ENCODE data around the gene MTMR3.
"Not testable (repeated sequence)": the region's sequence is repeated elsewhere in the genome, so short reads cannot be mapped to it uniquely, and the experiment has no call there.

Gene MTMR3

DNA sequence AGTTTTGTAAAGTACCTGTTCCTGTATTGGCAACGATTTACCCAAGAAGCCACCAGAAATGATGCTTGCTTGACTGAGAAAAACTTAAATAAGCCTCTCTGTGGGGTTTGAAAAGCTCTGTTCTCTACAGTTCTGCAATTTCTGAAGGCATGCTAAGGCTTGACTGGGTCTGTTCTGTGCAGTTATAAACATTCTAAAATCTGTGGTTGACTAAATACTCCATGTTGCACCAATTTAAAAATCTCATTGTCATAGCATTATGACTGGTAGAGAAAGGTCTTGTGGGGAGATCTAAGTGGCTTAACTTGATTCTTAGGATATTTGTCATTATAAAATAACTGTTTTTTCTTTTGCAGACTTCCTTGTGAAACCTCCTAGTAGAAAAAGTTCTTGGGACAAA, 73.7 kb downstream of the MTMR3 start:
- no peak for DNase-seq (ENCODE audit: low read depth in 2 of 3, low spot score in 1 of 3)

DNA sequence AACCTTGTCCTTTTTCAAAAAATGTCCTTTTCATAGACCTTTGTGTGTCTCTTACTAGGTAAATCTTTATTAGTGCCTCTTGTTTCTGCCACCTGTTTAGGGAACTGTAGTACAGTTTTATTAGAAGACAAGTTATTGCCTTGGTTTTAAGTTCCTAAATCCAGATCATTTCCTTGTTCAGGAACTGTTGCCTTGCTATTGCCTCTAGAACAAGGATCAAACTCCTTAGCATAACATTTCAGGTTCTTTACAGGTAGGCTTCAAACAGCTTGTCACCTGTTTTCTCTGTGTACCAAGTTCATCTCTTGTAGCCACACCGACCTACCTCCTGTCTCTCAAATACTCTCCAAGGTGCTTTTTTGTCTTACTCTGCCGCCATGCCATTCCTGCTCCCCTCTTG, 75.2 kb downstream of the MTMR3 start:
- DNase-seq (ENCODE audit: low read depth in 2 of 3, low spot score in 1 of 3) = no peak

GRCh38 chr22:29964776-29965175, 81.8 kb downstream of the MTMR3 start:
- no peak for DNase-seq (ENCODE audit: low read depth in 2 of 3, low spot score in 1 of 3)

DNA sequence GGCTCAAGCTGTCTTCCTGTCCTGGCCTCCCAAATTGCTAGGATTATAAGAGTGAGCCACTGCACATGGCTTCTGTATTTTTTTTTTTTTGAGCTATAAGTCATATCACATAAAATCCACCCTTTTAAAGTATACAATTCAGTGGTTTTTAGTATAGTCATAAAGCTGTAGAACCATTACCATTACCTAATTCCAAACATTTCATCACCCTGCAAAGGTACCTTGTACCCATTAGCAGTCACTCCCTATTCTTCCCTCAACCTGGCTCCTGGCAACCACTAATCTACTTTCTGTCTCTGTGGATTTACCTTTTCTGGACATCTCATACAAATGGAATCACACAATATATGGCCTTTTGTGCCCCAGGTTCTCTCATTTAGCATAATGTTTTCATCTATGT, 84.5 kb downstream of the MTMR3 start:
- no peak for DNase-seq (ENCODE audit: low read depth in 2 of 3, low spot score in 1 of 3)

GRCh38 chr22:29971607-29972006, 88.6 kb downstream of the MTMR3 start:
- no peak for DNase-seq (ENCODE audit: low read depth in 2 of 3, low spot score in 1 of 3)

DNA sequence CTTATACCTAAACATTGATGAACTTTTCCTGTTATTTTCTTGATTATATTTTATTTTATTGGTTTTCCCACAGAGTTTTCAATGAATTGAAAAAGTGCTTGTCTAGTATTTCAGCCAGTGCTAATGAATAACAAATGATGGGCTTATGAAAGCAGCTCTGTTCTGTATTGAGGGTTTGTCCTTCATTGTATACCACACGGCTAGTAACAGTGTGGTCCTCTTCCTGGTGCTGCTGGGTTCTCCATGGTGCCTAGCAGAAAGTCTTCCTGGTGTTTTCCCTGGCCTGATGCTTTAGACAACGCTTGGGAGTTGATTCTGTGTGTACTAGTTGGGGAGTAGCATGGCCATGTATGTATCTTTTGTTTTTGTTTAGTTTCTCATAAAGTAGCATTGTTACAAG, 89.1 kb downstream of the MTMR3 start:
- DNase-seq (ENCODE audit: low read depth in 2 of 3, low spot score in 1 of 3) = no peak

DNA sequence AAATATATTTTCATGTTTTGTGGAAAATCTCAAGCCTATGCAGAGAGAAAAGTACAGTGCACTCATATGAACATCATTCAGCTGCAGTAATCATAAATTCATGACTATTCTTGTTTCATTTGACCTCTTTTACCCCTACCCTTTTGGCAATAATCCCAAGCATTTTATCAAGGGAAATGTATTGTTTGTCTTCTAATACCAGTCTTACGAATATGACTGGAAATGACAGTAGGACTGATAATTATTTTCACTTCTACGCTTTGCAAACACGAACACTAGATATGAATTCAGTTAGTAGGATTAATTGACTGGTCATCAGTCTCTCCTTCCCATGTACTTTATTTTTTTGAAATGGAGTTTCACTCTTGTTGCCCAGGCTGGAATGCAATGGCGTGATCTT, 90.3 kb downstream of the MTMR3 start:
- no peak for DNase-seq (ENCODE audit: low read depth in 2 of 3, low spot score in 1 of 3)

- DNase-seq (ENCODE audit: low read depth in 2 of 3, low spot score in 1 of 3) = not testable (repeated sequence)
These were observed 90.7 kb downstream of the MTMR3 start for GRCh38 chr22:29973680-29974079.

DNA sequence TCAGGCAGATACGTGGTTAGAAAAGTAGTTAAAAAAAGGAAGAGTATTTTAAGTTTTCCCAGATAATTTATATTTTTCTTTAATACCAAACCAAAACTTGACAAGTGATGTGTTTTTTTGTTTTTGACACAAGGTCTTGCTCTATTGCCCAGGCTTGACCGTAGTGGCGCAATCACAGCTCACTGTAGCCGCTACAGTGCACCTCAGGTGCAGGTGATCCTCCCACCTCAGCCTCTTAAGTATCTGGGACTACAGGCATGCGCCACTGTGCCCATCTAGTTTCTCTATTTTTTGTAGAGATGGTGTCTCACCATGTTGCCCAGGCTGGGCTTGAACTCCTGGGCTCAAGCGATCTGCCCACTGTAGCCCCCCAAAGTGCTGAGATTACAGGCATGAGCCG, 92.5 kb downstream of the MTMR3 start:
- DNase-seq (ENCODE audit: low read depth in 2 of 3, low spot score in 1 of 3) = no peak

DNA sequence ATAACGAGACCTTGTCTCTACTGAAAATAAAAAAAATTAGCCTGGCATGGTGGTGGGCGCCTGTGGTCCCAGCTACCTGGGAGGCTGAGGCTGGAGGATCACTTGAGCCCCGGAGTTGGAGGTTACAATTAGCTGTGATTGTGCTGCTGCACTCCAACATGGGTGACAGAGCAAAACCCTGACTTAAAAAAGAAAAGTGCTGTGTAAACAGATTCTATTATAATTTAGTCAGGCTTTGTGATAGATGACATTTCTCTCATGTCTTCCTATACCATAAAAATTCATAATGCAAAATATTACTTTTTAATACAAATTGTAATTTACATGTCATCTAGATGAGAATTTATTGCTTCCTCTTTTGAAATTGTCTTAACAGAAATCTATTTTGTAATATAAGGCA, 94.1 kb downstream of the MTMR3 start:
- DNase-seq (ENCODE audit: low read depth in 2 of 3, low spot score in 1 of 3) = no peak

DNA sequence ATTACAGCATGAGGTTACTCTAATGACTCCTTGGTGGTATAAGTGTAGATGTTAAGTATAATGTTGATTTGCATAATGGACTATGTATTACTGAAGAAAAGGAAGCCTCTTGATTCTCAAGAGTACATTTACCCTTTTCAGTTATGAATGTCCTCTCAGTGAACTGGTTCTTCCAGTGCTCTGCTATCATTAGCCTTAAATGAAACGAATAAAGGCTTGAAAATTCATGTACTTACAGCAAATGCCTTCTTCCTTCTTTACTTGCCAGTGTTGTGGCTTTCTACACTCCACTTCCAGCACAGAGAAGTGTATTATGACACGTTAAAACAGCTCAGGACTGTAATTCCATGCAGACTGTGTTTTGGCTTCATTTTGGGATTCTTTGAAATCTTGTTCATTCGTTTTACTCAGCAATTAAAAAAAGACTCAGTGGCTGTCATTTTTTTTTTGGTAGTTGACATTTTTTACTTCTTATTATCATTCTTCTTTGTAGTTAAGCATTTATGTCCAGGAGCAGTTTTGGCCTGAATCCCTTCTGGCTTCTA, 96.9 kb downstream of the MTMR3 start:
- DNase-seq (ENCODE audit: low read depth in 2 of 3, low spot score in 1 of 3) = no peak

DNA sequence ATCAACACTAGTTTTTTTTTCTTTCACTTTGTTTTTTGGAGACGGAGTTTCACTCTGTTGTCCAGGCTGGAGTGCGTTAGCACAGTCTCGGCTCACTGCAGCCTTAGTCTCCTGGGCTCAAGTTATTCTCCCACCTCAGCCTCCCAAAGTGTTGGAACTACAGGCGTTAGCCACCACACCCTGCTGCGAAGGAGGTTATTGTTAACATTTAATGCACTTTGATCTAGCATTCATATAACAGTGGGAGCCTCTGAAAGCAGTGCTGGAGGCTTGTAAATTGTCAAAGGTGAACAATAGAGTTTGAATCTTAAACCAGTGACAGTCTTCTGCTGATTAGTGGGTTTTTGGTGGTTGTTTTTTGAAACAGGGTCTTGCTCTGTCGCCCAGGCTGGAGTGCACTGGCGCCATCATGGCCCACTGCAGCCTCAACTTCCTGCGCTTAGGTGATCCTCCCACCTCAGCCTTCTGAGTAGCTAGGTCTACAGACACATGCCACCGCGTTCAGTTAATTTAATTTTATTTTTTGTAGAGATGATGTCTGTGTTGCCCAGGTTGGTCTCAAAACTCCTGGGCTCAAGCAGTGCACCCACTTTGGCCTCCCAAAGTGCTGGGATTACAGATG, 100.4 kb downstream of the MTMR3 start:
- DNase-seq (ENCODE audit: low read depth in 2 of 3, low spot score in 1 of 3) = no peak

DNA sequence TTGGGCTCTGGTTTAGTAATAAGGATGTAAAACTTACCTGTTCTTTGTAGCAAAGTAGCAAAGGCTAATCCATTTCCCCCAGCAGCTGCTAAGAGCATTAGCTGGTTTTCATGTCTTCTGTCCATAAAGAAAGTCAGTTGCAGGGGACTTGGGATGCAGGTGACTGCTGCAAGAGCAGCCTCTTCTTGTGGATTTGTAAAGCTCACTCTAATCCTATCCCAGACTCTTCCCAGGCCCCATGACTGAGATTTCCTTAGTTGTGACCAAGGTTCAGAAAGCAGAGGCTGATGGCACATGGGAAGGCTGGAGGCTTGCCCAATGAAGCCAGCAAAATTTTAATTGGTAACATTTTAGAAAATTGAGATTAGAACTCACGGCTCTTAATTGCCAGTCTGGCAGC, 102.9 kb downstream of the MTMR3 start:
- no peak for DNase-seq (ENCODE audit: low read depth in 2 of 3, low spot score in 1 of 3)

DNA sequence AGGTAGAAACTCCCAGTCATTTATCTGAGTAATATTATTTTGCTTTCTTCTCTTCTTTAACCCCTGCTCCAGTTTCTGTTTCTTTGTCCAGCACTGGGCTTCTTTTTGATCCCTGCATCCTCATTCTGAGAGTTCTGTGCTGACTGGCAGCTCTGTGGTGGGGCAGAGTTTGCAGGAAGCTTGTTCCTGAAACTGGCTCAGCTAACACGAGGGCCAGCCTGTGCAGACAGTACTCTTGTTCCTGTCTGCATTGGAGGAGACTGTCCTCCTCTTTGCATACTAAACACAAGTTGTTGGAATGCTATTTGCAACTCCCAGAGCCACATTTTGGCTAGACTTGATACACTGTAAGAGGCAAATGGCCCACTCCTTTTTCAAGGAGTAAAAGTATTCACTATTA, 104.2 kb downstream of the MTMR3 start:
- no peak for DNase-seq (ENCODE audit: low read depth in 2 of 3, low spot score in 1 of 3)

- DNase-seq (ENCODE audit: low read depth in 2 of 3, low spot score in 1 of 3) = no peak
These were observed 105.7 kb downstream of the MTMR3 start for GRCh38 chr22:29988719-29989118.

DNA sequence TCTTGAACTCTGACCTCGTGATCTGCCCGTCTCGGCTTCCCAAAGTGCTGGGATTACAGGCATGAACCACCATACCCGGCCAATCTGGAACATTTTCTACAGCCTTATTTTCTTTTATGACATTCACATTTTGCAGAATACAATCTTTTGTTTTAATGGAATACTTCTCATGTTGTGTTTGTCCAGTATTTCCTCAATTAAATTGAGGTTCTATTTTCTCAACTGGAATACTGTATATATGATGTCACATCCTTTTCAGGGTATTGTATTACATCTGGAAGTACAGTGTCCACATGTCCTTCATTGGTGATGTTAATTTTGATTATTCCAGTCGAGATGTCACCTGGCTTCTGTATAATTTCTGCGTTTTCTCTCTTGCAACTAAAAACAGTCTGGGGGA, 106.5 kb downstream of the MTMR3 start:
- DNase-seq (ENCODE audit: low read depth in 2 of 3, low spot score in 1 of 3) = no peak

- no peak for DNase-seq (ENCODE audit: low read depth in 2 of 3, low spot score in 1 of 3)
These were observed 109.6 kb downstream of the MTMR3 start for GRCh38 chr22:29992341-29993275.

- DNase-seq (ENCODE audit: low read depth in 2 of 3, low spot score in 1 of 3) = no peak
These were observed 111.2 kb downstream of the MTMR3 start for GRCh38 chr22:29994027-29994715.

DNA sequence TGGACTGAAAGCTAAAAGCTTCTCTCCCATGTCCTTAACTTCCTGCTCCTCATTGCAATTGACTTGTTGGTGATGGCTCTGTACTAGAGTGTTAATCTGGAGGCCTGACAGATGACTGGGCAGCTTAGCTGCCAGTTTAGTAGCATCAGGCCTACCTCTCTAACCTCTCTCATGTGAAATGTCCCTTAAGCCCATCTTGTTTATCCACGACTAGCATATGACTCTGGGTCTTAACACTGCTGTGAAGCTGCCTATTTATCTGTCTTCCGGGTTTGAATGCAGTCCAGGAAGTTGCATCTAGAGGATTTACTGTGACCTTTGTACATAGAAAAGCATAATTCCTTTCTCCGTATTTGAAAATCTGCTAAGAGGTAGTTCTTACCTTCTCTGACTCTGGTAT, 112.0 kb downstream of the MTMR3 start:
- DNase-seq (ENCODE audit: low read depth in 2 of 3, low spot score in 1 of 3) = no peak

DNA sequence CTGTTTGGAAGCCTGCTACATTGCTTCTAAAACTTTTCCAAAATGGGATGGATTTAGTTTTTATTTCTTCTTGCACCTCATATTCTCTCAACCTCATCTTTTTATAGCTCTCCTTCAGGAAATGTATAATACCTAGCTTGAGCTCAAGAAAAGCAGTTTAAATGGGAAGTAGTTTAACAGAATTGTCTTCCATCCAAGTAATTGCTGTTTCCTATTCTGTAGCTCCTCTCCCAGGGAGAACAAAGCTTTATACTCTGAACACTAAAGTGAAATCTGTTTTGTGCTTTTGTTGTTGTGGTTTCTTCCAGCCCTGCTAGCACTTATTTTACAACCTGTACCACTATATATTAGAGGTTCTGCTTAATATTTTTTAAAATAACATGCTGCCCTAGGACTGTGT, 114.1 kb downstream of the MTMR3 start:
- no peak for DNase-seq (ENCODE audit: low read depth in 2 of 3, low spot score in 1 of 3)

DNA sequence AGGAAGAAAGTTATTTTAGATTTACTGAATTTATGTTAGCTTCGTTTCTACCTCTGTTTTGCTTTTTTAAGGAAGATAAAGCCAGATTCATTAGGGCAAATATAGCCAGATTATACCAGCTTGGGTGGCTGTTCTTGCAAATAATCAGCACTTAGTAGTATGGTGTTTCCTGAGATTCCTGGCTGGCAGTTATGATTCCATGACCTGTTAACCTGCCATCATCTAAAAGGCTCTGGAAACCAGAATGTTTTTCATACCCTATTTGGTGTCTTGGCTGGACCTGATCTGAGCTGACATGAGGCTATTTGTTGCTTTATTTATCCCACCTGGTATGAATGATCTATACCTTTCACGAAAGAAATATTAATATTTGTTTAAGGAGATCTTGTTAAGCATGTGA, 114.5 kb downstream of the MTMR3 start:
- no peak for DNase-seq (ENCODE audit: low read depth in 2 of 3, low spot score in 1 of 3)

All from stimulated activated CD4-positive, alpha-beta T cell treated with anti-CD3 and anti-CD28 coated beads, Interleukin-12 subunit alpha, Interleukin-12 subunit beta, amount 100 ng/mL, for 48 hours (primary cell).